Lung microvascular endothelial cell (primary cell): Measurements from ENCODE around the gene ZFHX3. TPM values are rescaled to one million over a fixed set of nuclear protein-coding genes. Genes with fewer than 3 reads are reported as not detected.
"Not testable (repeated sequence)": the region's sequence is repeated elsewhere in the genome, so short reads cannot be mapped to it uniquely, and the experiment has no call there.

Experiments
- DNase-seq, 2 donors: peaks; one replicate each; pipeline versions ENCODE4 v3.0.0 to v3.0.0-alpha.2; 2010; ENCODE audit warnings: low read depth in 2 of 2
- total RNA-seq: library from RNA; depleted of rRNA; stranded (reverse); fragments of >200 nt; gene quantifications from 2 replicates; pipeline ENCODE4 v1.2.1, GENCODE V29; 2014

ZFHX3 gene
- total RNA-seq, 1 donor from 2014 or later = 7.9 TPM

DNA sequence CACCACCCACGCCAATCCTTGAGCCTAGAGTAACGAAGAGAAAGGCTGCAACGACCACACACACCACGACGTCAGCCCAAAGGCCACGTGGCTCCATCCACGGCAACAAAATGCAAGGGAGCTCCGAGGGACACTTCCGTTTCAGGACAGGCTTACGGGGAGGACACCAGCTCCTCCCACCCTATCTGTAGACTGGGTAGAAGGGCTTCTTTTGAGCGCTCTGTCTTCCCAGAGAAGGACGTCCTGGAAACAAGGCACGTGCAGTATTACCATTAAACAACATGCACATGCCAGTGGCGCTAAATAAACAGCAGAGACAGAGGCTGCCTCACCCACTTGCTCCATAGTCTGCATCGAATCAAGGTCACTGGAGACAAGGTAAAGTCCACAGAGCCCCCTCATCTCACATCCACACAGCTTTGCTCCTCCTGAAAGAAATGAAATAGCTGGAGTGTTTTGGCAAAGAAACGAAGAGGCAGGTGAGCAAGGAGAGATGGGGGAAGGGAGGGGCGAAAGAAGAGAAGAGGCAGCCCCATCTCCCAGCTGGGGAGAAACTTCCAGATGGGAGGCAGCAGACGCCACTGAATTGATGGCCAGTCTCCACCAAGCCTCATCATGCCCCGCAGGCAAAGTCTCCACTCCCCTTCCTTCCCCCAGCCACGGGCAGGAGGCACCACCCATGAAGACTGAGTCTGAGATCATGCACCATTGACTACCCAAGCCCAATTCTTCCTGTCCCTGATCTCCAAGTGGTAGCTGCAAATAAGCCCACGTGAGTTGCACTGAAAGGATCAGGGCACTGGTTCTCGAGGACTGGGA lies 24.0 kb downstream of the ZFHX3 start:
- DNase-seq = no peak

GRCh38 chr16:73023320-73023719 lies 24.6 kb downstream of the ZFHX3 start:
- DNase-seq = no peak

- DNase-seq = no peak
Observed at GRCh38 chr16:73022534-73022933, 25.4 kb downstream of the ZFHX3 start.

- no peak for DNase-seq
Observed at GRCh38 chr16:73021866-73022495, 25.9 kb downstream of the ZFHX3 start.

GRCh38 chr16:73020409-73020884 lies 27.5 kb downstream of the ZFHX3 start:
- peak; percentile 88 to 92 for DNase-seq

- DNase-seq = peak; percentile 36 to 83
Observed at GRCh38 chr16:73019457-73020362, 28.2 kb downstream of the ZFHX3 start.

DNA sequence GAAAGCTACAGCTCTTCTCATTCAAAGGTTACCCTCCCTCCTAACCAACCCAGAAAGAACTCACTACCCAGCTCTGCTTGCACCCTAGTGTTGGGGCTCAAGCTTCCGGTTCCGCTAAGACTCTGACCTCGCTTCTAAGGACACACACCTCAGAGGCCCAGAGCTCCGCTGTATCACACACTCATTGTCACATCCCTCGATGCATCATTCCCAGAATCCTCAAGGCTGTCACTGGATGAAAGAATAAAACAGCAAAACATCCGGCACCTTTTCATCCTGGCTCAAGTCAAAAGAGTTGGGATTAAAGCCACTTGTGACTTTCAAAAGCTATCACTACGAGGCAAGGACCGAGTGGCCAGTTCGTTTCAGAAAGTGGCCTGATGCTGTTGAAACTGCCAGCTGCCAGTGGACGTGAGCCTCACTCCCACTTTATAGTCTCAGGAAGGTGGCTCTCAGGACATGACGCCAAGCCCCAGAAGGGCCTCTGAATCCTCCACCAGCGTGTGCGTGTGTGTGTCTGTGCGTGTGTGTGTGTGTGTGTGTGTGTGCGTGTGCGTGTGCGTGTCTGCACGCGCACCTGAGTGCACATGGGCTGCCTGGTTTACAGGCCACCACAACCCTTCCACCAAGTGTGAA lies 29.0 kb downstream of the ZFHX3 start:
- no peak for DNase-seq

- DNase-seq = no peak
Observed at GRCh38 chr16:73017321-73017720, 30.6 kb downstream of the ZFHX3 start.

- DNase-seq = peak in 1 of 2 donors; percentile 68
Observed at GRCh38 chr16:73016488-73016830, 31.5 kb downstream of the ZFHX3 start.

DNA sequence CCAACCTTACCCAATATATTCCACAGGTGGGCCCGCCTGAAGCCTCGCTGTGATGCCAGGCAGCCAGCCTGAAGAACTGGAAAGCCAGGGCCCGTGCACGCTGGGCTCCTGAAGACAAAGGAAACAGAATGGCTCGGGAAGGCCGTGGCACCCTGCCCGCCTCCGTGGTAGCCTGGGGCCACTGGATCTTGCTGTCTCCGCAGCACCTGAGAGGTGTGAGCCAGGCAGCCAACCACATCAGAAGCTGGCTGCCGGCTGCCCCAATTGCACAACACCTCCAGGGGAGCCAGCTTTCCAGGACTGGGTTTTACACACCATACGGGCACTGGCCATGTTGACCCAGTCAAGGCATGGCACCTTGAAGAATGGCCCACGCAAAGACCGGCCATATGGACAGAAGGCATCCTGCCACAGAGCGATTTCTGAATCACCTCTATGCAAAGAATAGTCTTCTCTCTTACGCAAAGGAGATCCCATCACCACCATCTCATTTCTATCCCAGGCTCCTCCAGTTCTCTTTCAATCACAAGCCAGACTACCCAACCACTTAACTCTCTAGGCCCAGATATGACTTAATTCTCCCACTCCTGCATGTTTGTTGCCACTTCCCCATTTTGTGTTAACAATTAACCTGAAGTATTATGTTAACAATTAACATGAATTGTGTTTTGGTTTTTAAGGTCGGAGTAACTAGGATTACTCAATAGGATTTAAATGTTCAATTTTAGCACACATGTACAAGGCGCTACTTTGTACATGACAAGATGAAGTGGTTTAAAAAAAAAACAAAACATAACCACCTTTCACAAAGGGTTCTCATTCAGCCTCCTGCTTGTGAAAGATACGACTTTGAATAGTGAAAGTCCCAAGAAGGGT lies 32.1 kb downstream of the ZFHX3 start:
- DNase-seq = no peak

DNA sequence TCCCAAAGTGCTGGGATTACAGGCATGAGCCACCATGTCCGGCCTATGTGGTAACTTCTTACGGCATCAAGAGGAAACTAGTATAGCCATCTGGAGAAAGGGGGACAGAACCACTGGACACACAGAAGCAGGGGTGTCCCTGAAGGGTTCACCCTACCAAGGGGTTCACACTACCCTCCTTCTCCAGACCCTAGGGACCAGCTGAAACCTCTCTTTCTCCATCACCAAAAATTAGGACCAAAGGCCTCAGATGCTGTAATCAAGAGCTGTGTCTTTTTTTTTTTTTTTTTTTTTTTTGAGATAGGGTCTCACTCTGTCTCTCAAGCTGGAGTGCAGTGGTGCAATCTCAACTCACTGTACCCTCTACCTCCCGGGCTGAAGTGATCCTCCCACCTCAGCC lies 33.2 kb downstream of the ZFHX3 start:
- no peak for DNase-seq

GRCh38 chr16:73013974-73014373 lies 34.0 kb downstream of the ZFHX3 start:
- no peak for DNase-seq

GRCh38 chr16:73012341-73012740 lies 35.6 kb downstream of the ZFHX3 start:
- DNase-seq = no peak

GRCh38 chr16:73011926-73012325 lies 36.0 kb downstream of the ZFHX3 start:
- no peak for DNase-seq

GRCh38 chr16:73010150-73010676 lies 37.7 kb downstream of the ZFHX3 start:
- DNase-seq = peak; percentile 27 to 50

DNA sequence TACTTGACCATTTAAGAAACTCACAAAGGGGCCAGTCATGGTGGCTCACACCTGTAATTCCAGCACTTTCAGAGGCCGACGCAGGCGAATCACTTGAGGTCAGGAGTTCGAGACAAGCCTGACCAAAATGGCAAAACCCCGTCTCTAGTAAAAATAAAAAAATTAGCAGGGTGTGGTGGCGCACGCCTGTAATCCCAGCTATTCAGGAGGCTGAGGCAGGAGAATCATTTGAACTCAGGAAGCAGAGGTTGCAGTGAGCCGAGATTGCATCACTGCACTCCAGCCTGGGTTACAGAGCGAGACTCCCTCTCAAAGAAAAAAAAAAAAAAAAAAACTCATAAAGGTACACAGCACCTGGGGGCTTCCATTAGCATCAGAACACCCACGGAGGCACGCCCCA lies 38.2 kb downstream of the ZFHX3 start:
- not testable (repeated sequence) for DNase-seq

DNA sequence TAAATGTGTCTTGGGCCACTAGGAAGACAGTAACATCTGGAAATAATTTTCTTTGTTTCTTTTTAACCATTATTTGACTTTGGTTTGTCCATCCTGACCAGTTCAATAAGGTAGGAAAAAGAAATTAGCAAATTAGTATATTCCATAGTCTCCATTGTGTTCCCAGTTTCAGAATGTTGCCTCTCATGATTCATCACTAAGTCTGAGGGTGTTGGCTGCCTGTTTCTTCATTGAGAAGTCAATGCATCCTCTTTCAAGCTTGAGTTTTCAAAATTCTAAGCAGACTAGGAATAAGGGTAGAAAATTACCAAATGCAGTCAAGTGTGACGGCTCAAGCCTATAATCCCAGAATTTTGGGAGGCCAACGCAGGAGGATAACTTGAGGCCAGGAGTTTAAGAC lies 41.9 kb downstream of the ZFHX3 start:
- no peak for DNase-seq

DNA sequence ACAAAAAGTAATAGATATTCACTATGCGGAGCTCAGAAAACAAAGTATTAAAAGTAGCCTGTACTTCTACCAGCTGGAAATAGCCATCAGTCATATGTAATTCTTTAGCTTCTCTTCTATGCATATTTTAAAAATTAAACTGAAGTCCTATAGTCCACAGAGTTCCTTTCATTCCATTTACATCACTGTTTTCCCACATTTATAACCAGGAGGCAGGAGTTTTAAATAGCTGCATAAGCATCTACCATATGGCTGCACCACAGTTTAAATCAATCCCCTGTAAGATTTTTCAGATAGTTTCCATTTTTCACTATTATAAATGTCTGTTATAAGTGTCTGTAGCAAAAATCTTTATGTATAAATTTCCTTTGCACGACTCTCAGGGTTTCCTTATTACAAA lies 45.1 kb downstream of the ZFHX3 start:
- no peak for DNase-seq

DNA sequence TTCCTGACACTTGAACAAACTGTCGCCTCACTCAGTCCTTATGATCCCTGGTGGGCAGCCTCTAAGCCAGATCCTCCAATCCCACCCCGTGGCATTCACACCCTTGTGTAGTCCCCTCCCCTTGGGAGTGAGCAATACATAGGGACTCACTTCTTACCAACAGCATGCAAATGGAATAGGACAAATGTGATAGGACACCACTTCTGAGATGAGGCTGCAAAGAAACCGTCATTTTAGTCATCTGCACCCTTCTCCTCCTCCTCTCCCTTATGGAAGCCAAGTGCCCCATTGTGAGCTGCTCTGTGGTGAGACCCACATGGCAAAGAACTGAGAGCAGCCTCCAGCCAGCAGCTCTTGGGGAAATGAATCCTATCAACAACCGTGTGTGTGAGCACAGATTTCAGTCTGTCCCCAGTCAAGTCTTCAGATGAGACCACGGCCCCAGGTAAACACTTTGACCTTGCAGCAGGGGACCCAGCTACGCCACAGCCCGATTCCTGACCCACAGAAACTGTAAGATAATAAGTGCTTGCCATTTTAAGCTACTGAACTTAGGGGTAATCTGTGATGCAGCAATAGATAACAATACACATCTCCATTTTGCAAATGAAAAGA lies 46.9 kb downstream of the ZFHX3 start:
- DNase-seq = no peak
